SK-N-SH treated with all-trans-retinoic acid at 6 μM for 48 hours (cell line): Measurements from ENCODE around the gene DCAF7.

ENCODE experiments used
- ATAC-seq: fragments of 200-7000 bp; cut with Tn5 transposase; 3 replicates; pipeline ENCODE4 v1.9.1; 2020; ENCODE audit warnings: mild to moderate bottlenecking, moderate library complexity
- ARNTL ChIP-seq: fragments of 450-650 bp; formaldehyde crosslinking; IDR thresholded peaks from 2 replicates; pipeline ENCODE4 v1.5.0; 2020; ENCODE audit warnings: low read depth, mild to moderate bottlenecking, moderate library complexity, borderline replicate concordance
- BACH2 ChIP-seq: fragments of 250-450 bp; sonication (Bioruptor Pico); IDR thresholded peaks from 2 replicates; pipeline ENCODE4 v1.9.0; 2021; ENCODE audit warnings: mild to moderate bottlenecking, borderline replicate concordance
- CREB5 ChIP-seq: fragments of 250-450 bp; sonication (Bioruptor Pico); IDR thresholded peaks from 2 replicates; pipeline ENCODE4 v1.5.1; 2020; ENCODE audit warnings: low read depth, mild to moderate bottlenecking, moderate library complexity
- CSDC2 ChIP-seq: fragments of 250-450 bp; sonication (Bioruptor Pico); IDR thresholded peaks from 2 replicates; pipeline ENCODE4 v1.5.0; 2020; ENCODE audit warnings: mild to moderate bottlenecking, moderate library complexity
- CSRNP3 ChIP-seq: fragments of 250-450 bp; sonication (Bioruptor Pico); IDR thresholded peaks from 2 replicates; pipeline ENCODE4 v1.5.1; 2021; ENCODE audit warnings: mild to moderate bottlenecking, moderate library complexity
- ESRRG ChIP-seq: fragments of 250-450 bp; sonication (Bioruptor Pico); IDR thresholded peaks from 2 replicates; pipeline ENCODE4 v1.6.1; 2021; ENCODE audit warnings: mild to moderate bottlenecking
- GLIS3 ChIP-seq: fragments of 250-450 bp; sonication (Bioruptor Pico); IDR thresholded peaks from 2 replicates; pipeline ENCODE4 v1.5.0; 2020; ENCODE audit warnings: mild to moderate bottlenecking, moderate library complexity
- ISL1 ChIP-seq: fragments of 250-450 bp; sonication (Bioruptor Pico); IDR thresholded peaks from 2 replicates; pipeline ENCODE4 v2.1.2; 2022; ENCODE audit warnings: mild to moderate bottlenecking, moderate library complexity
- OSR1 ChIP-seq: fragments of 250-450 bp; sonication (Bioruptor Pico); IDR thresholded peaks from 2 replicates; pipeline ENCODE4 v1.8.0; 2022; ENCODE audit warnings: moderate library complexity, mild to moderate bottlenecking, inconsistent platforms
- PATZ1 ChIP-seq: fragments of 250-450 bp; sonication (Bioruptor Pico); IDR thresholded peaks from 2 replicates; pipeline ENCODE4 v1.8.0; 2020; ENCODE audit warnings: mild to moderate bottlenecking, moderate library complexity, borderline replicate concordance
- PPARA ChIP-seq: fragments of 250-450 bp; sonication (Bioruptor Pico); IDR thresholded peaks from 2 replicates; pipeline ENCODE4 v1.5.0; 2020; ENCODE audit warnings: mild to moderate bottlenecking, borderline replicate concordance
- RARB ChIP-seq: fragments of 250-450 bp; sonication (Bioruptor Pico); IDR thresholded peaks from 2 replicates; pipeline ENCODE4 v1.8.0; 2021; ENCODE audit warnings: mild to moderate bottlenecking, moderate library complexity
- SNAI2 ChIP-seq: fragments of 250-450 bp; sonication (Bioruptor Pico); IDR thresholded peaks from 2 replicates; pipeline ENCODE4 v1.5.0; 2020; ENCODE audit warnings: mild to moderate bottlenecking, moderate library complexity
- TCF4 ChIP-seq: fragments of 250-450 bp; sonication (Bioruptor Pico); IDR thresholded peaks from 2 replicates; pipeline ENCODE4 v1.8.0; 2021; ENCODE audit warnings: mild to moderate bottlenecking, moderate library complexity, borderline replicate concordance
- TOX ChIP-seq: fragments of 250-450 bp; sonication (Bioruptor Pico); IDR thresholded peaks from 2 replicates; pipeline ENCODE4 v1.8.0; 2021; ENCODE audit warnings: mild to moderate bottlenecking, moderate library complexity, borderline replicate concordance
- TSHZ2 ChIP-seq: fragments of 250-450 bp; sonication (Bioruptor Pico); IDR thresholded peaks from 2 replicates; pipeline ENCODE4 v1.5.0; 2020; ENCODE audit warnings: mild to moderate bottlenecking, moderate library complexity
- ZFP3 ChIP-seq: fragments of 250-450 bp; sonication (Bioruptor Pico); IDR thresholded peaks from 2 replicates; pipeline ENCODE4 v1.5.0; 2020; ENCODE audit warnings: mild to moderate bottlenecking, moderate library complexity
- ZFP30 ChIP-seq: fragments of 450-650 bp; formaldehyde crosslinking; IDR thresholded peaks from 2 replicates; pipeline ENCODE4 v1.5.0; 2022; ENCODE audit warnings: mild to moderate bottlenecking, moderate library complexity
- ZNF8 ChIP-seq: fragments of 450-650 bp; formaldehyde crosslinking; IDR thresholded peaks from 2 replicates; pipeline ENCODE4 v1.5.0; 2020; ENCODE audit warnings: mild to moderate bottlenecking, moderate library complexity

Gene DCAF7

GRCh38 chr17:63517825-63518534 is 32.3 kb upstream of the DCAF7 start:
- no peak for TF ChIP-seq BACH2
- TF ChIP-seq CREB5 (CRISPR knock-in tag), result no peak
- no peak for TF ChIP-seq PATZ1 (CRISPR knock-in tag)
- no peak for TF ChIP-seq PPARA
- no peak for TF ChIP-seq TSHZ2 (CRISPR knock-in tag)
- no peak for TF ChIP-seq ARNTL (CRISPR knock-in tag)
- TF ChIP-seq RARB (CRISPR knock-in tag), result no peak
- no peak for TF ChIP-seq OSR1
- TF ChIP-seq CSRNP3 (CRISPR knock-in tag), result no peak
- no peak for TF ChIP-seq SNAI2
- no peak for TF ChIP-seq ISL1
- TF ChIP-seq ZNF8, result no peak
- TF ChIP-seq GLIS3 (CRISPR knock-in tag), result no peak
- TF ChIP-seq TOX (CRISPR knock-in tag), result no peak
- TF ChIP-seq CSDC2, result no peak
- no peak for TF ChIP-seq ZFP30 (CRISPR knock-in tag)
- TF ChIP-seq ZFP3, result no peak
- ATAC-seq, result no peak

- TF ChIP-seq SNAI2 (no peak), TOX (CRISPR knock-in tag) (no peak), ESRRG (CRISPR knock-in tag) (no peak), TCF4 (no peak), TSHZ2 (CRISPR knock-in tag) (no peak), BACH2 (no peak), OSR1 (no peak)
- ATAC-seq, result no peak
Observed at GRCh38 chr17:63519116-63519881, 31.0 kb upstream of the DCAF7 start.
